Measurements from ENCODE around the gene OSBPL5.
"Not testable (repeated sequence)": the region's sequence is repeated elsewhere in the genome, so short reads cannot be mapped to it uniquely, and the experiment has no call there.

Gene OSBPL5

DNA sequence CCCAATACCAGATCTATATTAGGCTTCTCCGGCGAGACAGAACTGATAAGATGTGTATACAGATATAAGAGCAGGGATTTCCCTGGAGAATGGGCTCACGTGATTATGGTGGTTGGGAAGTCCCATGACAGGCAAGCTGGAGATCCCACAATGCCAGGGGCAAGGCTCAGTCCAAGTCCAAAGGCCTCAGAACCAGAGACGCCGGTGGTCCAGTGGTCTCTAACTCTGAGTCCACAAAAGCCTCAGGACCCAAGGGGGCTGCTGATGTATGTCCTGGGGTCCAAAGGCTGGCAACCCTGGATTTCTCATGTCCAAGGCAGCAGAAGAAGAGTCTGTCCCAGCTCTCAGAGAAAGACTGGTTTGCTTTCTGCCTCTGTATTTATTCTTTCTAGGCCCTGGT, 15.8 kb upstream of the OSBPL5 start:
- DNase-seq = no peak

GRCh38 chr11:3178349-3178748, 13.2 kb upstream of the OSBPL5 start:
- no peak for DNase-seq

- no peak for DNase-seq
Observed at GRCh38 chr11:3177931-3178330, 12.8 kb upstream of the OSBPL5 start.

GRCh38 chr11:3176487-3176886, 11.4 kb upstream of the OSBPL5 start:
- no peak for DNase-seq

GRCh38 chr11:3175194-3175593, 10.1 kb upstream of the OSBPL5 start:
- DNase-seq = no peak

DNA sequence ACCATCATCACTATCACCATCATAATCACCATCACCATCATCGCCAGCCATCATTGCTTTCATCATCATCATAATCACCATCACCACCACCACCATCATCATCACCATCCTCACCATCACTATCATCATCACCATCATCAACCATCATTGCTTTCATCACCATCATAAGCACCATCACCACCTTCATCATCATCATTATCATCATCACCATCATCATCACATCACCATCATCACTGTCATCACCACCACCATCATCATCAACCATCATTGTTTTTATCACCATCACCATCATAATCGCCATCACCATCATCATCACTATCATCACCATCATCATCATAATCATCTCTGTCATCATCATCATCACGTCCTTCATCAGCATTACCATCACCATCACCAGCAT, 9.3 kb upstream of the OSBPL5 start:
- no peak for DNase-seq

GRCh38 chr11:3173795-3174194, 8.7 kb upstream of the OSBPL5 start:
- no peak for DNase-seq

DNA sequence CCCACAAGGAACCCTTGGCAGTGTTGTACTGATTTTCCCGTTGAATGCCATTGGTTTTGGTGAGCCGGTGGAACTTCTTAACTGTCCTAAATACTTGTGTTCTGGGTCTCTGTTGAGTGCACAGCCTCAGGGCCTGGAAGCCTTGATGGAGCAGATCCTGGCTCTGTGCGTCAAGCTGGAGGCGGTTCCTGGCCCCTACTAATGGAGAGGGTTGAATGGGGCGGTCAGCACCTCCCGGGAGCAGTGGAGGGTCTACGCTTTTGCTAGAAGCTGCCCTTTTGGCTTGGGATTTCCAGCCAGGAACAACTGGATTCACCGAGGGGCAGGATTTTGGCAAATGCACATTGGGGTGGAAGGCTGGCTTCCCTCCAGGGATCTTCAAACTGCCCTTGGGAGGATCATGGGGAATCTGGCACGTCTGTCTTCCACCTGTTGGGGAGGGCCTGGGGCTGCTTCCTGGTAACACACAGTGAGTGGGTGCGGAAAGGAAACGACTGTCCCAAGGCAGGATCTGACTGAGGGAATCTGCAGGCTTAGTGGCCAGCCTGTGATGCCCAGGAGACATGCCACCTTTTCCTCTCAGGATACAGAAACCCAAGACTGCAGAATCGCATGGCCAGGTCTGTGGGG, 6.9 kb upstream of the OSBPL5 start:
- no peak for DNase-seq

- no peak for DNase-seq
Observed at GRCh38 chr11:3170756-3171650, 5.9 kb upstream of the OSBPL5 start.

- DNase-seq = no peak
Observed at GRCh38 chr11:3170044-3170755, 5.1 kb upstream of the OSBPL5 start.

- no peak for DNase-seq
Observed at GRCh38 chr11:3169255-3170043, 4.3 kb upstream of the OSBPL5 start.

DNA sequence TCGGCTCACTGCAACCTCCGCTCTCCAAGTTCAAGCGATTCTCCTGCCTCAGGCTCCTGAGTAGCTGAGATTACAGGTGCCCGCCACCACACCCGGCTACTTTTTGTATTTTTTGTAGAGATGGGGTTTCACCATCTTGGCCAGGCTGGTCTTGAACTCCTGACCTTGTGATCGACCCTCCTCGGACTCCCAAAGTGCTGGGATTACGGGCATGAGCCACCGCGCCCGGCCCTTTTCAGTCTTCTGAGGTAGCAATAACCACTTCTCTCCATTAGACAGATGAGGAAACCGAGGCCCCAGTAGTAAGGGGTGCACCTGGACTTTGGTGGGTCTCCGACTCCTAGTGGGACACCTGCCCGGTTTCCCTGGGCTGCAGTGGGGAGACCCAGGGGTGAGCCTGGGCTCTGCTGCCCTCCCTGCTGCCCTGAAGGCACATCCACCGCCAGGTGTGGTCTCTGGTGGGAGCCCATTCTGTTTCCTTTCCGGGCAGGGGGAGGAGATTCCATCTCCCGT, 3.7 kb upstream of the OSBPL5 start:
- not testable (repeated sequence) for DNase-seq

DNA sequence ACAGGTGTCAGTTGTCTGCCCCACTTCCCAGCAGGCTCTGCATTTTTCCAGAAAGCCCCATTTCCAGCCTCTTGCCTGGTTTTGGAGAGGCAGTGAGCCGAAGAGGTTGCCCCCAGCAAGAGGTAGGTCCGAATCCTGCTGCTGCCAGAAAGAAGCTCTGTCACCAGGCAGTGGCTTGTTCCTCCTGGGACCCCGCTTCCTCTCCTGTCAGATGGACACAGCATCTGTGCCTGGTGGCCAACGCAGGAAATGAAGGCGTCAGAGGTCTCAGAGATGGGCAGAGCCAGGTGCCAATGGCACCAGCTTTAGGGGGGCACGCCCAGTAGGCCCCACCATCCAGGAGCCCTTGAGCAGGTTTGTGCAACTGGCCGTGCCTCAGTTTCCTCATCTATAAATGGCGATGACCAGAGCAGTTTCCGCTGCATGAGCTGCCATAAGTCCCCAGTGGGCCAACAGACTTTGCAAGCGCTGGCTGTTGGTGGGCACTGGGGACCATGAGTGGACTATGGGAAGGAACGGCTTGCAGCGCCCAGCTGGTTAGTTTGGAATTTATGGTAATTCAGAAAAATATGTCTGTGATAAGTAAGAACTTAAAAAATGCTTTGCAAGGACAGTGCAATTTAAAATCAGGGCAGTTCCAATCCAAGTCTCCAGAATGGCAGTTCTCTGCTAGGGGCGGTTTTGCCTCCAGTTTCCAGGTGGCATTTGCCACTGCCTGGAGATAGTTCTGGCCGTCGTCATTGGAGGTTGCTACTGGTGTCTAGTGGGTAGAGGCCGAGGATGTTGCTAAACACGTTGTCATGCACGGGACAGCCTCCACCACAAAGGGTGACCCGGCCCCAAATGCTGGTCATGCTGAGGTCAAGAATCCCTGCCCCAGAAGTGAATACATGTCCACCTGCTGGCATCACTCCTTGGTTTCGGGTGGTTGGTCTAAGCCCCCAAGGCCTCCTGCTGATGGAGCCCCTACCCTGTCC, 2.3 kb upstream of the OSBPL5 start:
- DNase-seq = no peak

- no peak for DNase-seq
Observed at GRCh38 chr11:3166268-3167142, 1.4 kb upstream of the OSBPL5 start.

- DNase-seq = no peak
Observed at GRCh38 chr11:3165916-3166267, 782 bp upstream of the OSBPL5 start.

DNA sequence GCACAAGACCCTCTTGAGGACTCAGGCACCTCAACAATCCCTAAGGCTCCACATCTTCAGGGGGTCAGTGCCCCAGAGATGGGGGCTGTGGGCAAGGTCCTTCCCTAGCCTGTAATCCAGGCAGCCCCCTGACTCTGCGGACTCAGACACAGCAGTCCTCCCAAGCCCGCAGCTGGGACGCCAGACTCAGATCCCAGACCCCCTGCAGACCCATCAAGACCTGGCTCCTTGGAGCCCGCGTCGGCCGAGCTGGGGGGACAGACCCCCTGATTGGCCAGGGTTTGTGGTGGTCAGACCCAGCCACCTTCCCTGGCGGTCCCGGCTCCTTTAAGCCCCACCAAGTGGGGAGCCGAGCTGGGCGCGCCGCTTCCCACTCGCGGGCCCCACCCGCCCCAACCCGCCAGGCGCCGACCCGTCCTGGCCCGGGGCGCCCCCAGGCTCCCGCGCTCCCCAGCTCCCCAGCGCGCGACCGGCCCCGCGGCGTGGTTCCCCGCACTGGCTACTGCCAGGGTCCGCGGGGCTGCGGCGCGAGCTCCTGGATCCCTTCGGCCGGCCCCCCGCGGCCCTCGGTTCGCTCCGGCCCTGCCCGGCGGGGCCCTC, 458 bp downstream of the OSBPL5 start:
- DNase-seq = no peak

- no peak for DNase-seq
Observed at GRCh38 chr11:3164138-3164551, 965 bp downstream of the OSBPL5 start.

DNA sequence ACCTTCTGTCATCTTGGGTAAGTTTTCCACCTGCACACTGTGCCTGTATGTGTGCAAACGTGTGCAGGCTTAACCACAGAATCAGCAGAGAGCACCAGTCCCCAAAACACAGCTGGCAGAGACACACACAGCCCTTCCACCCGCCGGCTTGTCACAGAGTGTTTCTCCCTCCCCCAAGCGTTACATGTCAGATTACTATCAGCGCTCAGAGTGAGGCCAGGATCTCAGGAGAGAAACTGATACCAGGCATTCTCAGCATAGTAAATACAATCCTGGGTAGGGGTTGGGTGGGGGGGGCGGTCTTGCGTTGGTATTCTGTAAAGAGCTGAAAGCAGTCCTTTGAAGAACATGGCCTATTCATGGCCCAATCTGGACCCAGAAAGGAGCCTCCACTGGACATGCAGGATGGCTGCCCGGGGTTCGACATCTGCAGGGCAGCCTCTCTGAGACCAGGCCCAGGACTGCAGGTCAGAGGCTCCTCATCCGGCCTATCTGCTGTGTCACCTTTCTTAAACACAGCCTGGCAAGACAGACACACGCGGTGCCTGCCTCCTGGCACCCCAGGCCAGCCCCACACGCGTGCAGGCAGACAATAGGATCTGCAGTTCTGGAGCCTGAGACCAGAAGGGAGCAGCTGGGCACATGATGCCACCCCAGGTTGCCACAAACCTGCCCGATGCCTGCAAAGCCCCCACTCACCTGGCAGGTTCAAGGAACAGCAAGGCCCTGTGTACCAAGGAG, 1.7 kb downstream of the OSBPL5 start:
- no peak for DNase-seq
